AG04449 (cell line): ENCODE data around the gene MGAT4B.

ENCODE experiments used
- CTCF ChIA-PET: fragments of 350-600 bp; formaldehyde crosslinking; extraction: SDS; loops from one replicate; lab custom pipeline; 2021; ENCODE audit warnings: antibody characterized with exemption; lab: Yijun Ruan, JAX
- POLR2A ChIA-PET: fragments of 400-600, 350-600 bp; formaldehyde crosslinking; extraction: SDS; loops from one replicate; lab custom pipeline; 2020; ENCODE audit warnings: antibody characterized with exemption, inconsistent platforms; lab: Yijun Ruan, JAX
- DNase-seq: peaks from one replicate; pipeline ENCODE4 v3.0.0-alpha.2; 2010; ENCODE audit warnings: low read depth, low spot score
- H3K4me3 ChIP-seq: 2 replicates; pipeline ENCODE4 v1.5.1; 2011; ENCODE audit warnings: low read depth, mild to moderate bottlenecking, control low read depth, low read length
- CTCF ChIP-seq: IDR thresholded peaks from one replicate; pipeline ENCODE4 v1.5.1; 2011; ENCODE audit warnings: mild to moderate bottlenecking, moderate library complexity, low read length, control low read depth, inconsistent platforms; ENCODE audit not compliant: insufficient read depth; ENCODE audit errors: missing control alignments

MGAT4B gene

GRCh38 chr5:179772351-179772750 is 34.3 kb downstream of the MGAT4B start:
- no peak overlapping the region for H3K4me3 ChIP-seq
- POLR2A ChIA-PET = no interaction called here
- TF ChIP-seq CTCF = no peak
- no peak for DNase-seq
- CTCF ChIA-PET = interaction anchor here (1.1 to 1.8 kb wide), 2 partner anchors 9 kb away, joined by 3 to 10 read pairs; no protein-coding TSS in a partner anchor

GRCh38 chr5:179771311-179771895 is 35.3 kb downstream of the MGAT4B start:
- POLR2A ChIA-PET = no interaction called here
- DNase-seq = no peak
- CTCF ChIA-PET = interaction anchor here (0.9 to 1.9 kb wide), 5 partner anchors 9 to 25 kb away, joined by 3 to 10 read pairs (median 4); no protein-coding TSS in a partner anchor

GRCh38 chr5:179769796-179770195 is 36.9 kb downstream of the MGAT4B start:
- no peak for DNase-seq
- POLR2A ChIA-PET = no interaction called here
- TF ChIP-seq CTCF = no peak
- CTCF ChIA-PET = no interaction called here
- no peak overlapping the region for H3K4me3 ChIP-seq

More at GRCh38 chr5:179771311-179771895, 35.3 kb downstream of the MGAT4B start:
- H3K4me3 ChIP-seq = no peak overlapping the region
- no peak for TF ChIP-seq CTCF

- DNase-seq = no peak
- POLR2A ChIA-PET = no interaction called here
- TF ChIP-seq CTCF = no peak
- CTCF ChIA-PET = interaction anchor here (1.0 kb wide), 1 partner anchor 14 kb away, joined by 3 read pairs; no protein-coding TSS in a partner anchor
- H3K4me3 ChIP-seq = no peak overlapping the region
These were observed 37.4 kb downstream of the MGAT4B start for GRCh38 chr5:179769271-179769670.

- ChIA-PET POLR2A (no interaction called here), CTCF (interaction anchor here (1.0 to 2.3 kb wide), 3 partner anchors 13 to 28 kb away, joined by 3 to 6 read pairs (median 6); no protein-coding TSS in a partner anchor)
- no peak for TF ChIP-seq CTCF
- H3K4me3 ChIP-seq = no peak overlapping the region
- DNase-seq = no peak
These were observed 38.2 kb downstream of the MGAT4B start for GRCh38 chr5:179768326-179769085.
